Thyroid gland (tissue), 4 donors: Measurements from ENCODE around the gene SMCO1.

Experiments used
- POLR2A ChIP-seq, 2 donors: fragments of 450-650 bp; IDR thresholded peaks; one replicate each; pipeline ENCODE4 v1.6.1; 2017; ENCODE audit warnings: antibody characterized with exemption in 2 of 2, mild to moderate bottlenecking in 2 of 2, moderate library complexity in 1 of 2
- TF ChIP-seq, protein P1 (sequence below), 6 experiments: fragments of 200-600 bp in 3 of 6; fragments of 450-650 bp in 3 of 6; sonication (generic) in 3 of 6; IDR thresholded peaks; one replicate each; pipeline ENCODE4 v1.5.1; 2016 to 2019; ENCODE audit warnings: antibody characterized with exemption in 6 of 6, mild to moderate bottlenecking in 2 of 6, inconsistent platforms in 1 of 6, moderate library complexity in 1 of 6

- TF ChIP-seq, protein P1, sequence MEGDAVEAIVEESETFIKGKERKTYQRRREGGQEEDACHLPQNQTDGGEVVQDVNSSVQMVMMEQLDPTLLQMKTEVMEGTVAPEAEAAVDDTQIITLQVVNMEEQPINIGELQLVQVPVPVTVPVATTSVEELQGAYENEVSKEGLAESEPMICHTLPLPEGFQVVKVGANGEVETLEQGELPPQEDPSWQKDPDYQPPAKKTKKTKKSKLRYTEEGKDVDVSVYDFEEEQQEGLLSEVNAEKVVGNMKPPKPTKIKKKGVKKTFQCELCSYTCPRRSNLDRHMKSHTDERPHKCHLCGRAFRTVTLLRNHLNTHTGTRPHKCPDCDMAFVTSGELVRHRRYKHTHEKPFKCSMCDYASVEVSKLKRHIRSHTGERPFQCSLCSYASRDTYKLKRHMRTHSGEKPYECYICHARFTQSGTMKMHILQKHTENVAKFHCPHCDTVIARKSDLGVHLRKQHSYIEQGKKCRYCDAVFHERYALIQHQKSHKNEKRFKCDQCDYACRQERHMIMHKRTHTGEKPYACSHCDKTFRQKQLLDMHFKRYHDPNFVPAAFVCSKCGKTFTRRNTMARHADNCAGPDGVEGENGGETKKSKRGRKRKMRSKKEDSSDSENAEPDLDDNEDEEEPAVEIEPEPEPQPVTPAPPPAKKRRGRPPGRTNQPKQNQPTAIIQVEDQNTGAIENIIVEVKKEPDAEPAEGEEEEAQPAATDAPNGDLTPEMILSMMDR (IDR thresholded peaks at IDR 0.05), result peak in 5 of 6 experiments; percentile 26 to 62 (median 45)
- no peak for TF ChIP-seq POLR2A (IDR thresholded peaks at IDR 0.05)
Observed at GRCh38 chr3:196528639-196529233, 13.6 kb upstream of the SMCO1 start.
